Endodermal cell (in vitro differentiated cells): Measurements from ENCODE around the gene C16orf54. TPM values are rescaled to one million over a fixed set of nuclear protein-coding genes. Genes with fewer than 3 reads are reported as not detected.
A peak's percentile ranks its signal among the peaks of the same experiment; 100 is the strongest.

Experiments
- DNase-seq: peaks from one replicate; pipeline ENCODE4 v3.0.0-alpha.2; 2017
- H3K27ac ChIP-seq: 2 replicates; pipeline ENCODE4 v1.5.1; 2013; ENCODE audit warnings: mild to moderate bottlenecking, low read depth, low read length, moderate library complexity
- H3K27me3 ChIP-seq: 2 replicates; pipeline ENCODE4 v1.6.1; 2013; ENCODE audit warnings: mild to moderate bottlenecking, low read length, moderate library complexity; ENCODE audit not compliant: insufficient read depth, control insufficient read depth, poor library complexity, severe bottlenecking
- H3K36me3 ChIP-seq: 2 replicates; pipeline ENCODE4 v1.7.0; 2013; ENCODE audit warnings: mild to moderate bottlenecking, low read length, moderate library complexity; ENCODE audit not compliant: control insufficient read depth, insufficient read depth
- H3K4me1 ChIP-seq: one replicate; pipeline ENCODE4 v1.7.0; 2013; ENCODE audit warnings: low read length; ENCODE audit not compliant: control insufficient read depth, insufficient read depth
- H3K4me3 ChIP-seq: 2 replicates; pipeline ENCODE4 v1.5.1; 2013; ENCODE audit warnings: mild to moderate bottlenecking, low read length, moderate library complexity
- H3K9ac ChIP-seq: 2 replicates; pipeline ENCODE4 v1.6.1; 2013; ENCODE audit warnings: mild to moderate bottlenecking, low read length, moderate library complexity; ENCODE audit not compliant: poor library complexity, severe bottlenecking; ENCODE audit errors: extremely low read depth
- H3K9me3 ChIP-seq: 2 replicates; pipeline ENCODE4 v1.6.1; 2013; ENCODE audit warnings: mild to moderate bottlenecking, low read length, moderate library complexity; ENCODE audit not compliant: control insufficient read depth
- H3K27ac Mint-ChIP-seq: 2 replicates; pipeline ENCODE4 v1.8.0; 2020; ENCODE audit warnings: mixed read lengths
- H3K27me3 Mint-ChIP-seq: 2 replicates; pipeline ENCODE4 v1.8.0; 2021; ENCODE audit warnings: mild to moderate bottlenecking, mixed read lengths; ENCODE audit not compliant: insufficient read depth
- H3K36me3 Mint-ChIP-seq: 2 replicates; pipeline ENCODE4 v1.8.0; 2020; ENCODE audit warnings: low read depth, mixed read lengths
- H3K4me1 Mint-ChIP-seq: 2 replicates; pipeline ENCODE4 v1.8.0; 2020; ENCODE audit warnings: mixed read lengths
- H3K4me3 Mint-ChIP-seq: 2 replicates; pipeline ENCODE4 v1.8.0; 2020; ENCODE audit warnings: mild to moderate bottlenecking, moderate library complexity, mixed read lengths
- H3K9me3 Mint-ChIP-seq: 2 replicates; pipeline ENCODE4 v1.8.0; 2020; ENCODE audit warnings: mild to moderate bottlenecking, mixed read lengths
- CTCF ChIP-seq: fragments of 200-600 bp; sonication (generic); conservative IDR thresholded peaks from 2 replicates; pipeline ENCODE4 v1.5.0; 2021; ENCODE audit warnings: antibody characterized with exemption, mild to moderate bottlenecking
- WGBS, 2 experiments: methylation state at CpG; one replicate each; pipeline versions ENCODE4 v1.1.5 to v1.1.7; 2013; ENCODE audit warnings: missing lambda C conversion rate in 2 of 2, mixed read lengths in 1 of 2; ENCODE audit not compliant: insufficient coverage in 1 of 2, insufficient read length in 1 of 2; 5-methylcytosine and 5-hydroxymethylcytosine counted together
- total RNA-seq, 2 donors: library from RNA; stranded (reverse); fragmentation: NEBNext Ultra II Directional in 1 of 2; extraction: Animal tissue kit (Norgen Biotek cat#: 25700) in 1 of 2; gene quantifications; 2 replicates in 1 of 2; 3 replicates in 1 of 2; pipeline ENCODE4 v1.2.1, GENCODE V29; 2021

The C16orf54 gene
- total RNA-seq, 2 donors from 2014 or later = not detected

GRCh38 chr16:29702269-29702668 is 43.5 kb downstream of the C16orf54 start:
- H3K4me1 ChIP-seq = no peaks in the 10 kb centered on the region
- H3K27me3 ChIP-seq = no peaks in the 10 kb centered on the region
- DNase-seq = no peak
- H3K9me3 ChIP-seq = peaks cover 16% of the 10 kb centered on the region
- 84 to 89% methylated on average over 13 of the region's 13 CpGs for WGBS, 2 experiments
- Mint-ChIP-seq H3K27ac (peak overlapping the region; percentile 81), H3K4me1 (peaks cover 11% of the 10 kb centered on the region), H3K27me3 (no peaks in the 10 kb centered on the region), H3K9me3 (peaks cover 18% of the 10 kb centered on the region), H3K4me3 (no peak overlapping the region), H3K36me3 (peaks cover 17% of the 10 kb centered on the region)
- H3K36me3 ChIP-seq = peaks cover 8% of the 10 kb centered on the region
- no peak overlapping the region for H3K9ac ChIP-seq
- no peak overlapping the region for H3K4me3 ChIP-seq
- H3K27ac ChIP-seq = no peak overlapping the region
- TF ChIP-seq CTCF = no peak

GRCh38 chr16:29701214-29701555 is 44.6 kb downstream of the C16orf54 start:
- Histone ChIP-seq H3K4me1 (no peaks in the 10 kb centered on the region), H3K9ac (no peak overlapping the region), H3K27ac (no peak overlapping the region), H3K9me3 (peaks cover 20% of the 10 kb centered on the region), H3K4me3 (no peak overlapping the region), H3K27me3 (no peaks in the 10 kb centered on the region), H3K36me3 (peaks cover 16% of the 10 kb centered on the region)
- H3K36me3 Mint-ChIP-seq = peaks cover 28% of the 10 kb centered on the region
- no peaks in the 10 kb centered on the region for H3K27me3 Mint-ChIP-seq
- peaks cover 25% of the 10 kb centered on the region for H3K9me3 Mint-ChIP-seq
- no peak for TF ChIP-seq CTCF
- no peak overlapping the region for H3K4me3 Mint-ChIP-seq
- no peak for DNase-seq
- WGBS, 2 experiments = 86 to 93% methylated on average over 2 to 4 of the region's 5 CpGs
- no peak overlapping the region for H3K27ac Mint-ChIP-seq
- peaks cover 11% of the 10 kb centered on the region for H3K4me1 Mint-ChIP-seq

- H3K4me1 Mint-ChIP-seq = peaks cover 11% of the 10 kb centered on the region
- no peak overlapping the region for H3K4me3 Mint-ChIP-seq
Observed at GRCh38 chr16:29700253-29700987, 45.4 kb downstream of the C16orf54 start.

More at GRCh38 chr16:29700253-29700987, 45.4 kb downstream of the C16orf54 start:
- Histone ChIP-seq H3K36me3 (peaks cover 20% of the 10 kb centered on the region), H3K27me3 (no peaks in the 10 kb centered on the region), H3K27ac (no peak overlapping the region), H3K4me1 (no peaks in the 10 kb centered on the region), H3K4me3 (no peak overlapping the region), H3K9me3 (peaks cover 20% of the 10 kb centered on the region), H3K9ac (no peak overlapping the region)
- no peak overlapping the region for H3K27ac Mint-ChIP-seq
- peak; percentile 90 for DNase-seq
- peak; percentile 94 for TF ChIP-seq CTCF
- H3K27me3 Mint-ChIP-seq = no peaks in the 10 kb centered on the region
- WGBS, 2 experiments = 5 to 33% methylated on average over 7 to 14 of the region's 14 CpGs
- H3K36me3 Mint-ChIP-seq = peaks cover 33% of the 10 kb centered on the region
- peaks cover 25% of the 10 kb centered on the region for H3K9me3 Mint-ChIP-seq
